SU-DHL-6 (cell line): ENCODE measurements around the gene GDAP1L1.

Experiments used
- H2AFZ ChIP-seq: fragments of 200-600 bp; sonication (generic); 2 replicates; pipeline ENCODE4 v1.6.1; 2014; ENCODE audit warnings: low read depth, mild to moderate bottlenecking, moderate library complexity, mixed read lengths, antibody characterized with exemption, low read length; ENCODE audit not compliant: severe bottlenecking
- H3F3A ChIP-seq: fragments of 200-600 bp; shearing (Covaris generic); 2 replicates; pipeline ENCODE4 v1.6.0; 2016; ENCODE audit warnings: antibody characterized with exemption, mild to moderate bottlenecking; ENCODE audit not compliant: insufficient read depth
- H3K27ac ChIP-seq: fragments of 200-600 bp; sonication (generic); 2 replicates; pipeline ENCODE4 v1.5.1; 2016; ENCODE audit warnings: low read depth, mild to moderate bottlenecking, low read length, moderate library complexity, mixed read lengths
- H3K27me3 ChIP-seq: fragments of 200-600 bp; sonication (generic), shearing (Covaris generic); 2 replicates; pipeline ENCODE4 v1.6.0; 2014; ENCODE audit warnings: mild to moderate bottlenecking, low read length
- H3K36me3 ChIP-seq: fragments of 200-600 bp; sonication (generic); 2 replicates; pipeline ENCODE4 v1.6.1; 2014; ENCODE audit warnings: mild to moderate bottlenecking, low read length, mixed read lengths
- H3K4me2 ChIP-seq: fragments of 300-600, 200-600 bp; shearing (Covaris generic), sonication (generic); 2 replicates; pipeline ENCODE4 v1.6.0; 2014; ENCODE audit warnings: low read length, low read depth, mild to moderate bottlenecking; ENCODE audit not compliant: poor library complexity, severe bottlenecking
- H3K4me3 ChIP-seq: fragments of 200-600 bp; sonication (generic); 2 replicates; pipeline ENCODE4 v1.5.1; 2014; ENCODE audit warnings: antibody characterized with exemption, low read length, mild to moderate bottlenecking, mixed read lengths; ENCODE audit not compliant: insufficient read depth, poor library complexity, severe bottlenecking
- H3K79me2 ChIP-seq: fragments of 200-600 bp; sonication (generic); 2 replicates; pipeline ENCODE4 v1.6.1; 2014; ENCODE audit warnings: mild to moderate bottlenecking, low read length, moderate library complexity; ENCODE audit not compliant: insufficient read depth
- H3K9ac ChIP-seq: fragments of 200-600 bp; sonication (generic); 2 replicates; pipeline ENCODE4 v1.7.0; 2014; ENCODE audit warnings: mild to moderate bottlenecking, low read length
- H3K9me2 ChIP-seq: fragments of 200-600 bp; sonication (generic); replicated peaks from 2 replicates; pipeline ENCODE4 v1.6.1; 2014; ENCODE audit warnings: low read length; ENCODE audit not compliant: insufficient read depth
- H3K9me3 ChIP-seq: fragments of 200-600 bp; sonication (generic); 2 replicates; pipeline ENCODE4 v1.6.1; 2014; ENCODE audit warnings: low read length, mixed read lengths; ENCODE audit not compliant: insufficient read depth
- H4K20me1 ChIP-seq: fragments of 200-600 bp; sonication (generic); 2 replicates; pipeline ENCODE4 v1.6.1; 2014; ENCODE audit warnings: low read depth, mild to moderate bottlenecking, antibody characterized with exemption, low read length, moderate library complexity, mixed read lengths
- EZH2phosphoT487 ChIP-seq: fragments of 200-600 bp; sonication (generic), shearing (Covaris generic); conservative IDR thresholded peaks from 2 replicates; pipeline ENCODE4 v1.6.1; 2018; ENCODE audit warnings: mild to moderate bottlenecking, antibody characterized with exemption, low read length, moderate library complexity, mixed read lengths
- TF ChIP-seq, protein P1 (sequence below): fragments of 200-600 bp; sonication (generic); IDR thresholded peaks from one replicate; pipeline ENCODE4 v1.5.1; 2017; ENCODE audit warnings: antibody characterized with exemption, mild to moderate bottlenecking, low read length, moderate library complexity; ENCODE audit not compliant: insufficient read depth, poor library complexity, severe bottlenecking

GDAP1L1 gene

GRCh38 chr20:44222027-44222426 is 25.1 kb upstream of the GDAP1L1 start:
- Histone ChIP-seq H3K27ac (no peak overlapping the region), H3F3A (no peaks in the 10 kb centered on the region), H2AFZ (no peak overlapping the region), H3K27me3 (no peaks in the 10 kb centered on the region), H3K9me2 (no peaks in the 10 kb centered on the region), H4K20me1 (no peaks in the 10 kb centered on the region), H3K79me2 (no peaks in the 10 kb centered on the region), H3K4me3 (no peak overlapping the region), H3K9me3 (no peaks in the 10 kb centered on the region), H3K4me2 (no peak overlapping the region), H3K36me3 (no peaks in the 10 kb centered on the region), H3K9ac (no peak overlapping the region)
- TF ChIP-seq, protein P1, sequence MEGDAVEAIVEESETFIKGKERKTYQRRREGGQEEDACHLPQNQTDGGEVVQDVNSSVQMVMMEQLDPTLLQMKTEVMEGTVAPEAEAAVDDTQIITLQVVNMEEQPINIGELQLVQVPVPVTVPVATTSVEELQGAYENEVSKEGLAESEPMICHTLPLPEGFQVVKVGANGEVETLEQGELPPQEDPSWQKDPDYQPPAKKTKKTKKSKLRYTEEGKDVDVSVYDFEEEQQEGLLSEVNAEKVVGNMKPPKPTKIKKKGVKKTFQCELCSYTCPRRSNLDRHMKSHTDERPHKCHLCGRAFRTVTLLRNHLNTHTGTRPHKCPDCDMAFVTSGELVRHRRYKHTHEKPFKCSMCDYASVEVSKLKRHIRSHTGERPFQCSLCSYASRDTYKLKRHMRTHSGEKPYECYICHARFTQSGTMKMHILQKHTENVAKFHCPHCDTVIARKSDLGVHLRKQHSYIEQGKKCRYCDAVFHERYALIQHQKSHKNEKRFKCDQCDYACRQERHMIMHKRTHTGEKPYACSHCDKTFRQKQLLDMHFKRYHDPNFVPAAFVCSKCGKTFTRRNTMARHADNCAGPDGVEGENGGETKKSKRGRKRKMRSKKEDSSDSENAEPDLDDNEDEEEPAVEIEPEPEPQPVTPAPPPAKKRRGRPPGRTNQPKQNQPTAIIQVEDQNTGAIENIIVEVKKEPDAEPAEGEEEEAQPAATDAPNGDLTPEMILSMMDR, result no peak
- no peak for TF ChIP-seq EZH2phosphoT487

- H3K27me3 ChIP-seq, result no peaks in the 10 kb centered on the region
Observed at GRCh38 chr20:44222633-44223368, 24.3 kb upstream of the GDAP1L1 start.

GRCh38 chr20:44223721-44224120 is 23.4 kb upstream of the GDAP1L1 start:
- TF ChIP-seq, protein P1, result no peak
- no peak for TF ChIP-seq EZH2phosphoT487
- no peaks in the 10 kb centered on the region for H3F3A ChIP-seq
- H3K9ac ChIP-seq, result no peak overlapping the region
- no peak overlapping the region for H2AFZ ChIP-seq
- H3K4me3 ChIP-seq, result no peak overlapping the region
- no peaks in the 10 kb centered on the region for H3K9me2 ChIP-seq
- no peaks in the 10 kb centered on the region for H3K36me3 ChIP-seq
- H3K9me3 ChIP-seq, result no peaks in the 10 kb centered on the region
- no peak overlapping the region for H3K4me2 ChIP-seq
- no peaks in the 10 kb centered on the region for H3K79me2 ChIP-seq
- no peaks in the 10 kb centered on the region for H3K27me3 ChIP-seq
- no peaks in the 10 kb centered on the region for H4K20me1 ChIP-seq
- no peak overlapping the region for H3K27ac ChIP-seq

More at GRCh38 chr20:44222633-44223368, 24.3 kb upstream of the GDAP1L1 start:
- no peak overlapping the region for H3K27ac ChIP-seq
- H3K9me3 ChIP-seq, result no peaks in the 10 kb centered on the region
- H3K9ac ChIP-seq, result no peak overlapping the region
- TF ChIP-seq, protein P1, result no peak
- no peak for TF ChIP-seq EZH2phosphoT487
- H3K36me3 ChIP-seq, result no peaks in the 10 kb centered on the region
- H2AFZ ChIP-seq, result no peak overlapping the region
- no peaks in the 10 kb centered on the region for H3K79me2 ChIP-seq
- H4K20me1 ChIP-seq, result no peaks in the 10 kb centered on the region
- no peak overlapping the region for H3K4me2 ChIP-seq
- no peaks in the 10 kb centered on the region for H3K9me2 ChIP-seq
- H3F3A ChIP-seq, result no peaks in the 10 kb centered on the region
- H3K4me3 ChIP-seq, result no peak overlapping the region
